B cell (primary cell): ENCODE measurements around the gene P2RY14. TPM values are rescaled to one million over a fixed set of nuclear protein-coding genes. Genes with fewer than 3 reads are reported as not detected.

Experiments used
- ATAC-seq: fragments of 200-7000 bp; cut with Tn5 transposase; one replicate; pipeline ENCODE4 v1.10.0; 2021; ENCODE audit warnings: low read depth, mild to moderate bottlenecking, moderate number of reproducible peaks, moderate library complexity
- CTCF ChIA-PET: fragments of 350-600 bp; sonication (Branson Sonifier 250); formaldehyde crosslinking; loops from one replicate; lab custom pipeline; 2021; ENCODE audit warnings: antibody characterized with exemption, inconsistent platforms; lab: Charles Lee
- POLR2A ChIA-PET: fragments of 350-600 bp; sonication (Branson Sonifier 250); formaldehyde crosslinking; loops from one replicate; lab custom pipeline; 2021; ENCODE audit warnings: antibody characterized with exemption; lab: Charles Lee
- DNase-seq: peaks from one replicate; pipeline ENCODE4 v3.0.0; 2013
- H2AFZ ChIP-seq: 2 replicates; pipeline ENCODE4 v1.6.1; 2012; ENCODE audit warnings: mild to moderate bottlenecking, low read depth, low read length; ENCODE audit not compliant: insufficient read depth, poor library complexity, severe bottlenecking
- H3K27ac ChIP-seq, 2 donors: 1 replicate in 1 of 2; 2 replicates in 1 of 2; pipeline ENCODE4 v1.5.1; 2012 to 2013; ENCODE audit warnings: low read length in 2 of 2, mild to moderate bottlenecking in 2 of 2, moderate library complexity in 1 of 2
- H3K27me3 ChIP-seq, 4 experiments: fragments of 200-600 bp in 1 of 4; sonication (generic) in 1 of 4; replicated peaks in 1 of 4; 1 replicate in 2 of 4; 2 replicates in 2 of 4; pipeline versions ENCODE4 v1.6.1 to v1.7.0; 2013 to 2016; ENCODE audit warnings: low read length in 3 of 4, mild to moderate bottlenecking in 2 of 4, mixed read lengths in 1 of 4, moderate library complexity in 1 of 4; ENCODE audit not compliant: insufficient read depth in 4 of 4, control insufficient read depth in 3 of 4; ENCODE audit errors: control extremely low read depth in 1 of 4
- H3K36me3 ChIP-seq, 2 experiments: replicated peaks in 1 of 2; 1 replicate in 1 of 2; 2 replicates in 1 of 2; pipeline versions ENCODE4 v1.6.1 to v1.7.1; 2013; ENCODE audit warnings: low read length in 1 of 2; ENCODE audit not compliant: insufficient read depth in 2 of 2, control insufficient read depth in 1 of 2; ENCODE audit errors: control extremely low read depth in 1 of 2, extremely low read depth in 1 of 2
- H3K4me1 ChIP-seq, 2 donors: fragments of 200-600 bp in 1 of 2; sonication (generic) in 1 of 2; 1 replicate in 1 of 2; 2 replicates in 1 of 2; pipeline versions ENCODE4 v1.5.1 to v1.6.1; 2013 to 2017; ENCODE audit warnings: low read length in 2 of 2; ENCODE audit not compliant: control insufficient read depth in 2 of 2, insufficient read depth in 2 of 2
- H3K4me2 ChIP-seq: replicated peaks from 2 replicates; pipeline ENCODE3; 2012; ENCODE audit warnings: mild to moderate bottlenecking, low read depth, low read length; ENCODE audit not compliant: poor library complexity, severe bottlenecking
- H3K4me3 ChIP-seq, 5 experiments: fragments of 200-600 bp in 1 of 5; sonication (generic) in 1 of 5; 1 replicate in 3 of 5; 2 replicates in 2 of 5; pipeline versions ENCODE4 v1.5.1 to v1.7.0; 2011 to 2016; ENCODE audit warnings: low read length in 4 of 5, mild to moderate bottlenecking in 4 of 5, low read depth in 2 of 5, control low read depth in 1 of 5, moderate library complexity in 1 of 5; ENCODE audit not compliant: insufficient read depth in 1 of 5; ENCODE audit errors: control extremely low read depth in 1 of 5, extremely low read depth in 1 of 5
- H3K79me2 ChIP-seq: fragments of 200-600 bp; sonication (generic); one replicate; pipeline ENCODE4 v1.6.0; 2016; ENCODE audit warnings: low read length; ENCODE audit not compliant: control insufficient read depth, insufficient read depth
- H3K9ac ChIP-seq: fragments of 200-600 bp; sonication (generic); 2 replicates; pipeline ENCODE4 v1.6.1; 2017; ENCODE audit warnings: mild to moderate bottlenecking, low read length, moderate library complexity
- H3K9me3 ChIP-seq, 3 donors: one replicate each; pipeline versions ENCODE4 v1.6.1 to v1.7.1; 2013; ENCODE audit warnings: low read length in 2 of 3; ENCODE audit not compliant: control insufficient read depth in 2 of 3, insufficient read depth in 1 of 3; ENCODE audit errors: control extremely low read depth in 1 of 3
- H4K20me1 ChIP-seq: 2 replicates; pipeline ENCODE4 v1.6.0; 2012; ENCODE audit warnings: mild to moderate bottlenecking, low read length; ENCODE audit not compliant: insufficient read depth, control insufficient read depth, poor library complexity, severe bottlenecking
- H3K27ac Mint-ChIP-seq: one replicate; pipeline ENCODE4 v1.8.0; 2021; ENCODE audit warnings: mixed read lengths
- H3K27me3 Mint-ChIP-seq: one replicate; pipeline ENCODE4 v1.8.0; 2021; ENCODE audit warnings: mixed read lengths
- H3K4me1 Mint-ChIP-seq: one replicate; pipeline ENCODE4 v1.8.0; 2021; ENCODE audit warnings: mixed read lengths
- H3K4me3 Mint-ChIP-seq: one replicate; pipeline ENCODE4 v1.8.0; 2021; ENCODE audit warnings: mixed read lengths
- H3K9me3 Mint-ChIP-seq: one replicate; pipeline ENCODE4 v1.8.0; 2022; ENCODE audit warnings: mixed read lengths; ENCODE audit not compliant: insufficient read depth
- EZH2 ChIP-seq: IDR thresholded peaks from 2 replicates; pipeline ENCODE4 v1.6.1; 2012; ENCODE audit warnings: borderline replicate concordance, low read depth, mild to moderate bottlenecking, moderate library complexity, low read length; ENCODE audit not compliant: insufficient read depth, poor library complexity, severe bottlenecking
- WGBS: methylation state at CpG from one replicate; pipeline ENCODE4 v1.1.5; 2013; ENCODE audit warnings: missing lambda C conversion rate; ENCODE audit not compliant: insufficient coverage; 5-methylcytosine and 5-hydroxymethylcytosine counted together
- intact Hi-C: fragments of 100-400 bp; cut with micrococcal nuclease; formaldehyde crosslinking; loops from one replicate; pipeline ENCODE4 v1.10.0; 2022
- polyA plus RNA-seq: library from polyadenylated mRNA; depleted of rRNA; stranded (reverse); fragments of >200 nt; gene quantifications from 2 replicates; pipeline ENCODE4 v1.2.3, GENCODE V29; 2012
- total RNA-seq, 2 donors: library from RNA; stranded (reverse); fragments of 120-200 nt in 1 of 2; gene quantifications; 1 replicate in 1 of 2; 2 replicates in 1 of 2; pipeline versions ENCODE4 v1.2.3 to v1.2.4, GENCODE V29; 2013 to 2022
- TF ChIP-seq, protein P1 (sequence below): fragments of 200-600 bp; IDR thresholded peaks from one replicate; pipeline ENCODE4 v1.8.0; 2022; ENCODE audit warnings: antibody characterized with exemption, mild to moderate bottlenecking

Gene P2RY14
- total and polyA plus RNA-seq, 2 donors (not counting 1 experiment from before 2014, with no cell fraction given): 7.0 to 11.3 TPM

GRCh38 chr3:151282921-151283320 lies 4.6 kb upstream of the P2RY14 start:
- DNase-seq: peak; percentile 78
- Mint-ChIP-seq H3K27me3 (no peaks in the 10 kb centered on the region), H3K4me1 (peaks cover 28% of the 10 kb centered on the region), H3K9me3 (no peaks in the 10 kb centered on the region), H3K27ac (no peak overlapping the region), H3K4me3 (no peak overlapping the region)
- H3K4me2 ChIP-seq: no peak overlapping the region
- H4K20me1 ChIP-seq: no peaks in the 10 kb centered on the region
- TF ChIP-seq EZH2: no peak
- TF ChIP-seq, protein P1, sequence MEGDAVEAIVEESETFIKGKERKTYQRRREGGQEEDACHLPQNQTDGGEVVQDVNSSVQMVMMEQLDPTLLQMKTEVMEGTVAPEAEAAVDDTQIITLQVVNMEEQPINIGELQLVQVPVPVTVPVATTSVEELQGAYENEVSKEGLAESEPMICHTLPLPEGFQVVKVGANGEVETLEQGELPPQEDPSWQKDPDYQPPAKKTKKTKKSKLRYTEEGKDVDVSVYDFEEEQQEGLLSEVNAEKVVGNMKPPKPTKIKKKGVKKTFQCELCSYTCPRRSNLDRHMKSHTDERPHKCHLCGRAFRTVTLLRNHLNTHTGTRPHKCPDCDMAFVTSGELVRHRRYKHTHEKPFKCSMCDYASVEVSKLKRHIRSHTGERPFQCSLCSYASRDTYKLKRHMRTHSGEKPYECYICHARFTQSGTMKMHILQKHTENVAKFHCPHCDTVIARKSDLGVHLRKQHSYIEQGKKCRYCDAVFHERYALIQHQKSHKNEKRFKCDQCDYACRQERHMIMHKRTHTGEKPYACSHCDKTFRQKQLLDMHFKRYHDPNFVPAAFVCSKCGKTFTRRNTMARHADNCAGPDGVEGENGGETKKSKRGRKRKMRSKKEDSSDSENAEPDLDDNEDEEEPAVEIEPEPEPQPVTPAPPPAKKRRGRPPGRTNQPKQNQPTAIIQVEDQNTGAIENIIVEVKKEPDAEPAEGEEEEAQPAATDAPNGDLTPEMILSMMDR: peak; percentile 84
- no peak overlapping the region for H3K27ac ChIP-seq
- H3K36me3 ChIP-seq: no peaks in the 10 kb centered on the region
- no peaks in the 10 kb centered on the region for H3K9me3 ChIP-seq
- H3K9ac ChIP-seq: no peak overlapping the region
- no peaks in the 10 kb centered on the region for H3K27me3 ChIP-seq
- peaks cover 30 to 31% of the 10 kb centered on the region in 2 donors for H3K4me1 ChIP-seq
- intact Hi-C loops: loop anchor here (1.0 kb wide), 3 partner anchors 56 to 127 kb away; no protein-coding TSS in a partner anchor
- no peak overlapping the region for H2AFZ ChIP-seq
- H3K79me2 ChIP-seq: peaks cover 23% of the 10 kb centered on the region
- ChIA-PET CTCF (interaction anchor here (0.7 to 9.6 kb wide), 15 partner anchors 9 to 558 kb away, joined by 3 to 460 read pairs (median 5); no protein-coding TSS in a partner anchor), POLR2A (no interaction called here)
- no peak overlapping the region for H3K4me3 ChIP-seq
- WGBS: 0% methylated on average over 1 of the region's 1 CpG
- peak; percentile 17 for ATAC-seq

DNA sequence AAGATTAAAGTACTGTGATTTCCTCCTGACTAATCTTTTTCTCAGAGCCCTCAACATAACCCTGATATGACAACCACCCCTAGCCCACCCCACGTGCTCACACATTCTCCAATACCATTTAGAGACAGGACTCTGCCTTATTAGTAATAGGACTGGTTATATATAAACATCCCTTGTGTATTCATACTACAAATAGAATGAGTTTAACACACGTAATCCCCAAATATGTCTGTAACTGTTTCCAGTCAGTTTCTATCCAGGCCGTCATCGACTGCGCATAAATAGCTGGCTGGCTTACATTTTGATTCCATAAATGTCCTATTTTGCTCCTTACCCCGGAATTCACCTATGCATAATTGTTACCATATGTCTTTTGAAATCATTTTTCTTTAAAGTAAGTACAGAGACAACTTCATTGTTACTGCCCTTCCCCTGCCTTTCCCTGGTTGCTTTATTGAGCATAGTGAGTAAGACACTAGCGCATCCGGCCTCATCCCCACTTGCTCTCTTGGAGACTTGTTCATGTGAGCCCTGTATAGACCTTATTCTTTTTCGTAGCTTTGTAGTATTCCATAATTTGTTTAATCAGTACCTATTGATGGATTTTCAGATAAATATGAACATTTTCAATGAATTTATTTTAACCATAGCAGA lies 3.5 kb upstream of the P2RY14 start:
- no peaks in the 10 kb centered on the region for H3K27me3 ChIP-seq
- DNase-seq (no peak), ATAC-seq (no peak)
- ChIA-PET CTCF (interaction anchor here (0.9 to 9.6 kb wide), 11 partner anchors 16 to 559 kb away, joined by 3 to 460 read pairs (median 5); no protein-coding TSS in a partner anchor), POLR2A (interaction anchor here (0.7 to 4.9 kb wide), 2 partner anchors 13 to 53 kb away, joined by 3 to 52 read pairs; no protein-coding TSS in a partner anchor)
- WGBS: no CpG with 5 or more reads among the region's 9 CpGs
- H3K9ac ChIP-seq: no peak overlapping the region
- TF ChIP-seq, protein P1: no peak
- no peak for TF ChIP-seq EZH2
- no peak overlapping the region for H3K4me3 ChIP-seq
- H3K4me1 ChIP-seq: peaks cover 38 to 41% of the 10 kb centered on the region in 2 donors
- no peak overlapping the region for H3K4me3 Mint-ChIP-seq
- H3K27me3 Mint-ChIP-seq: no peaks in the 10 kb centered on the region
- no peak overlapping the region for H3K27ac ChIP-seq
- intact Hi-C loops: no loop called here
- H3K4me1 Mint-ChIP-seq: peaks cover 33% of the 10 kb centered on the region
- no peaks in the 10 kb centered on the region for H3K36me3 ChIP-seq
- no peaks in the 10 kb centered on the region for H4K20me1 ChIP-seq
- H3K4me2 ChIP-seq: no peak overlapping the region
- H2AFZ ChIP-seq: no peak overlapping the region
- H3K9me3 ChIP-seq: no peaks in the 10 kb centered on the region
- no peaks in the 10 kb centered on the region for H3K9me3 Mint-ChIP-seq
- H3K27ac Mint-ChIP-seq: peak overlapping the region; percentile 65
- H3K79me2 ChIP-seq: peaks cover 23% of the 10 kb centered on the region
